ENCODE measurements around the gene DRC1.

GRCh38 chr2:26483957-26484565 lies 82.3 kb downstream of the DRC1 start:
- TF ChIP-seq POLR2AphosphoS5 (IDR thresholded peaks at IDR 0.05; ENCODE audit: low read depth, low read length) (no peak), REST (IDR thresholded peaks at IDR 0.05; ENCODE audit: insufficient read depth in 1 of 2, low read depth in 2 of 2, low read length in 2 of 2) (no peak), TAF1 (IDR thresholded peaks at IDR 0.05; ENCODE audit: borderline replicate concordance, insufficient read depth, low read length) (no peak), SIN3A (IDR thresholded peaks at IDR 0.05; ENCODE audit: borderline replicate concordance, insufficient read depth, low read length) (no peak), FOXP2 (optimal IDR thresholded peaks at IDR 0.05; ENCODE audit: borderline replicate concordance, extremely low read depth, extremely low read length, insufficient read depth) (no peak)
